ENCODE measurements around the gene HFE.

DNA sequence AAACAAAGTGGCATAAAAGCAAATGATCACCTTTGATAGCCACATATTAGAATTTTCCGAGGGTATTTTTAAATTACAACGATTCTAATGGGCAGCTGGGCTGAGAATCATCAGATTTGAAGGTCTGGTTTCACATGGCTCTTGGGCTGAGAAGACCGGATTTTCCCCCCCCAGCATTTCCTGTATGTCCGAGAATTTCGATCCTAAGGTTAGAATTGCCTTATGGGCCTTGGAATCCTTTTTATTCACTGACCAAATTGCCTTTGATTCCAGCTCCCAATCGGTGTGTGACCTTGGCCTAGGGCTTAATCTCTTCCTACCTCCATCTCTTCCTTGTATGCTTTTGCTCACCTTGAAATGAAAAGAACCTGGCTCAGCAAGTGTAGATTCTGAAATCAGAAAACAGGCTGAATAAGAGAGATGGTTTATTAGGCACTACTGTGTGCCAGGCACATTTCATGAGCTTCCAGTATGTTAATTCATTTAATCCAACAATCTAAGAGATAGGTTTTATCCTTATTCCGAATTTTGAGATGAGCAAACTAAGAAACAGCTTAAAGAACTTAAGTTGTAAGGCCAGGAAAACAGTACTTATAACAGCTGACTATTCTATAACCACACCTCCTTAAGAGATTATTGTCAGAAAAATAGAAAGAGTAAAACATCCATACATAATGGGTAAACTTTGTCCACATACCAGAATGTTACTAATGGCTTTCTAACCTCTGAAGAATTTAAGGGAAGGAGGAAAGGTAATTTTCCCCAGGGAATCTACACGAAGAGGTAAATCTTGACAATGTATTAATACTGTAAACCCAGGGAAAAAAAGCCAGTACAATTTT, 39.4 kb downstream of the HFE start:
- TF ChIP-seq CTCF (IDR thresholded peaks at IDR 0.05) (no peak), POLR2A (IDR thresholded peaks at IDR 0.05) (no peak), POLR2AphosphoS5 (IDR thresholded peaks at IDR 0.05) (no peak), EP300 (IDR thresholded peaks at IDR 0.05) (no peak)

Measured in suprapubic skin (tissue), 4 donors.